GM19397 (cell line): Measurements from ENCODE around the gene AQP7.
"Not testable (repeated sequence)": the region's sequence is repeated elsewhere in the genome, so short reads cannot be mapped to it uniquely, and the experiment has no call there.

Source experiments
- ATAC-seq: cut with Tn5 transposase; IDR thresholded peaks from one replicate; pipeline ENCODE4 v1.9.1; 2021; ENCODE audit warnings: mild to moderate bottlenecking, moderate library complexity; ENCODE audit not compliant: unreplicated experiment

The AQP7 gene

GRCh38 chr9:33399047-33399446 is 3.3 kb downstream of the AQP7 start:
- ATAC-seq, result not testable (repeated sequence)

GRCh38 chr9:33397801-33398200 is 4.6 kb downstream of the AQP7 start:
- ATAC-seq, result not testable (repeated sequence)

GRCh38 chr9:33395159-33395879 is 7.0 kb downstream of the AQP7 start:
- not testable (repeated sequence) for ATAC-seq

GRCh38 chr9:33393986-33394385 is 8.4 kb downstream of the AQP7 start:
- ATAC-seq, result not testable (repeated sequence)

GRCh38 chr9:33393581-33393980 is 8.8 kb downstream of the AQP7 start:
- ATAC-seq, result no peak

- not testable (repeated sequence) for ATAC-seq
Measured at GRCh38 chr9:33392591-33393021, 9.8 kb downstream of the AQP7 start.

- ATAC-seq, result not testable (repeated sequence)
Measured at GRCh38 chr9:33391111-33391771, 11.1 kb downstream of the AQP7 start.

- ATAC-seq, result no peak
Measured at GRCh38 chr9:33388110-33388994, 14.0 kb downstream of the AQP7 start.

- ATAC-seq, result not testable (repeated sequence)
Measured at GRCh38 chr9:33386998-33387397, 15.4 kb downstream of the AQP7 start.

- not testable (repeated sequence) for ATAC-seq
Measured at GRCh38 chr9:33386641-33386996, 15.7 kb downstream of the AQP7 start.

GRCh38 chr9:33385979-33386640 is 16.3 kb downstream of the AQP7 start:
- ATAC-seq, result not testable (repeated sequence)

- ATAC-seq, result not testable (repeated sequence)
Measured at GRCh38 chr9:33385536-33385935, 16.8 kb downstream of the AQP7 start.

GRCh38 chr9:33383396-33383795 is 19.0 kb downstream of the AQP7 start:
- ATAC-seq, result not testable (repeated sequence)

GRCh38 chr9:33382397-33382796 is 20.0 kb downstream of the AQP7 start:
- ATAC-seq, result not testable (repeated sequence)

- ATAC-seq, result no peak
Measured at GRCh38 chr9:33381231-33381791, 21.1 kb downstream of the AQP7 start.

GRCh38 chr9:33380390-33381094 is 21.8 kb downstream of the AQP7 start:
- ATAC-seq, result no peak

GRCh38 chr9:33379666-33380389 is 22.5 kb downstream of the AQP7 start:
- no peak for ATAC-seq

- no peak for ATAC-seq
Measured at GRCh38 chr9:33378121-33378795, 24.1 kb downstream of the AQP7 start.
